ENCODE data around the gene RETREG3.

DNA sequence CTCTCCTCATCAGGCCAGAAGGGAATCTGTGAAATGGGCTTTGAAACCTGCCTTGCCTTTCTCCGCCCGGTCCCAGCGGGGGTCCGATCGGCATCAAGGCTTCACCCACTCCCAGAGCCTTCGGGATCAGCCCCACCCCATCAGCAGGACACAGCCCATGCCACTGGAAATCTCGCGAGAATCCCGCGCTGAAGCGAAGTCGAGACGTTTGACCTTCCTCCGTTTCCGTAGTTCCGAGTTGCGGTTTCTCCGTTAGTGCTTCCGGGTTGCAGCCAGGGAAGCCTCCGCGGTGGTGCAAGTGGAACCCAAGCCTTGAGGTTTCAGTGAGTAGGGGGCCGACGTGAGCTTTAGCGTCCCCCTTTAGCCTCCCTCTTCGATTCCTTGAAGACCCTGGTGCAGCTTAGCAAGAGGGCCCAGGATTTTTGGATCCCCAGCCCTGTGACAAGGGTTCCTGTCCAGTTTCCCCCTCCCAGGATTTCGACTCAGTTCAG lies 47.2 kb downstream of the RETREG3 start, which contains the start of gene COASY:
- TF ChIP-seq POLR2A (IDR thresholded peaks at IDR 0.05; ENCODE audit: low read length) (peak; percentile 84), GATA1 (IDR thresholded peaks at IDR 0.05; ENCODE audit: low read depth, low read length) (no peak)

All from erythroblast (primary cell).